ENCODE data around the gene SEPTIN10. TPM values are rescaled to one million over a fixed set of nuclear protein-coding genes. Genes with fewer than 3 reads are reported as not detected.

The SEPTIN10 gene
- total RNA-seq, 1 experiment from 2014 or later, result 112 TPM

GRCh38 chr2:109493176-109493935, 120.4 kb downstream of the SEPTIN10 start:
- POLR2A ChIA-PET (ENCODE audit: unreplicated experiment), result no interaction called here
- Histone ChIP-seq H3K4me2 (no peak overlapping the region), H3K27me3 (ENCODE audit: insufficient read depth, low read depth) (no peaks in the 10 kb centered on the region), H3K27ac (no peak overlapping the region), H3K79me2 (ENCODE audit: low read depth) (no peaks in the 10 kb centered on the region), H3K9me2 (ENCODE audit: insufficient read depth) (no peaks in the 10 kb centered on the region), H3K4me3 (no peak overlapping the region), H3F3A (ENCODE audit: insufficient read depth, low read depth) (no peaks in the 10 kb centered on the region), H3K9me3 (ENCODE audit: insufficient read depth, low read depth) (no peaks in the 10 kb centered on the region), H3K36me3 (ENCODE audit: low read depth) (no peaks in the 10 kb centered on the region), H4K20me1 (ENCODE audit: insufficient read depth) (no peaks in the 10 kb centered on the region), H2AFZ (no peak overlapping the region), H3K4me1 (replicated peaks; ENCODE audit: insufficient read depth) (no peaks in the 10 kb centered on the region)
- intact Hi-C loops (cut with micrococcal nuclease; ENCODE audit: unreplicated experiment), result no loop called here
- CTCF ChIA-PET, result no interaction called here
- TF ChIP-seq CTCF (conservative IDR thresholded peaks at IDR 0.05) (no peak), EZH2 (IDR thresholded peaks at IDR 0.05; ENCODE audit: low read depth) (no peak)
- BruUV-seq (replicated peaks), result no TSS peak
- no peak for DNase-seq

Other genes starting within 250 kb of the SEPTIN10 start
- gene SOWAHC, start 398 bp upstream of the SEPTIN10 start, total RNA-seq (2021), result 12.8 and 14.3 TPM in 2 replicates
- 35.4 and 60.6 TPM in 2 replicates for gene RGPD5, start 180.3 kb upstream of the SEPTIN10 start, total RNA-seq (2021)